Psoas muscle (tissue), 8 donors: ENCODE measurements around the gene DAPL1. TPM values are rescaled to one million over a fixed set of nuclear protein-coding genes. Genes with fewer than 3 reads are reported as not detected.
A peak's percentile ranks its signal among the peaks of the same experiment; 100 is the strongest.

ENCODE experiments used
- ATAC-seq, 4 donors: fragments of 200-7000 bp; cut with Tn5 transposase; one replicate each; pipeline ENCODE4 v1.9.1; 2020; ENCODE audit warnings: moderate library complexity in 3 of 4, mild to moderate bottlenecking in 2 of 4
- DNase-seq, 2 donors: peaks; one replicate each; pipeline ENCODE4 v3.0.0-alpha.2; 2020
- H3K27ac ChIP-seq: fragments of 200-600 bp; one replicate; pipeline ENCODE4 v1.8.0; 2022
- H3K27me3 ChIP-seq, 3 donors: fragments of 200-600 bp in 1 of 3; one replicate each; pipeline versions ENCODE4 v1.6.1 to v1.8.0; 2013 to 2022; ENCODE audit warnings: low read length in 2 of 3, mild to moderate bottlenecking in 2 of 3, moderate library complexity in 1 of 3; ENCODE audit not compliant: insufficient read depth in 3 of 3
- H3K36me3 ChIP-seq, 2 donors: fragments of 200-600 bp in 1 of 2; one replicate each; pipeline versions ENCODE4 v1.6.1 to v1.8.0; 2013 to 2022; ENCODE audit warnings: low read depth in 1 of 2, mild to moderate bottlenecking in 1 of 2, moderate library complexity in 1 of 2; ENCODE audit not compliant: insufficient read depth in 1 of 2
- H3K4me1 ChIP-seq: fragments of 200-600 bp; one replicate; pipeline ENCODE4 v1.8.0; 2022
- H3K4me3 ChIP-seq: fragments of 200-600 bp; one replicate; pipeline ENCODE4 v1.8.0; 2022; ENCODE audit warnings: mild to moderate bottlenecking
- H3K9me3 ChIP-seq: fragments of 200-600 bp; one replicate; pipeline ENCODE4 v1.8.0; 2022
- CTCF ChIP-seq: fragments of 200-600 bp; IDR thresholded peaks from one replicate; pipeline ENCODE4 v1.8.0; 2022; ENCODE audit warnings: antibody characterized with exemption
- WGBS, 3 donors: extraction: QIAGEN DNeasy Blood & Tissue Kit; methylation state at CpG; one replicate each; pipeline versions ENCODE4 v1.1.6 to v1.1.7; 2013; 5-methylcytosine and 5-hydroxymethylcytosine counted together
- intact Hi-C, 2 donors: fragments of 100-400 bp; cut with DNase I; formaldehyde crosslinking; loops; one replicate each; pipeline versions ENCODE4 v1.11.0 to v1.14.2; 2022
- polyA plus RNA-seq, 3 donors: library from polyadenylated mRNA; stranded (reverse); fragments of 200-250 nt; gene quantifications; one replicate each; pipeline ENCODE4 v1.2.3, GENCODE V29; 2013
- total RNA-seq, 4 donors: library from RNA; stranded (reverse); fragmentation: NEBNext Ultra II Directional in 2 of 4; extraction: Animal tissue kit (Norgen Biotek cat#: 25700) in 2 of 4; gene quantifications; one replicate each; pipeline versions ENCODE4 v1.2.1 to v1.2.4, GENCODE V29; 2021 to 2023
- donor health status: healthy with polysubstance abuse.
- donor health status: DM: no; HTN: no; CAD: no; lungs with moderate emphysema.
- donor health status: Bipolar disorder and iron deficiency.
- donor health status: healthy.
- donor health status: DM: yes; HTN: yes; CAD: no.
- donor health status: DM: no; HTN: no; CAD: no.
- donor health status: DM: no; HTN: no; CAD: no.
- donor health status: DM: yes; HTN: yes; CAD: no.

DAPL1 gene
- total and polyA plus RNA-seq, 7 donors: not detected

GRCh38 chr2:158748926-158749590 is 46.1 kb upstream of the DAPL1 start:
- no peaks in the 10 kb centered on the region for H3K4me1 ChIP-seq
- no peaks in the 10 kb centered on the region for H3K36me3 ChIP-seq
- no peak overlapping the region for H3K27ac ChIP-seq
- no peaks in the 10 kb centered on the region for H3K9me3 ChIP-seq
- no peak for DNase-seq
- no peak for ATAC-seq
- WGBS, 3 donors: 25 to 37% (median 28%) methylated on average over 2 of the region's 2 CpGs
- intact Hi-C loops: no loop called here
- TF ChIP-seq CTCF: no peak
- H3K4me3 ChIP-seq: no peak overlapping the region
- peaks cover 0 to 4% (median 1%) of the 10 kb centered on the region in 3 donors for H3K27me3 ChIP-seq

GRCh38 chr2:158750458-158751125 is 44.5 kb upstream of the DAPL1 start:
- intact Hi-C loops: loop anchor here (5.0 to 10.0 kb wide), 6 partner anchors 293 to 1258 kb away; partner anchors contain the start of genes CCDC148 (in 2 of the 2), PKP4 (in 2 of the 2) and ACVR1 (in 1 of the 2)
- Histone ChIP-seq H3K4me1 (no peaks in the 10 kb centered on the region), H3K4me3 (no peak overlapping the region), H3K27me3 (peaks cover 0 to 4% (median 0%) of the 10 kb centered on the region in 3 donors), H3K36me3 (no peaks in the 10 kb centered on the region), H3K27ac (no peak overlapping the region), H3K9me3 (no peaks in the 10 kb centered on the region)
- 78 to 85% (median 81%) methylated on average over 5 of the region's 5 CpGs for WGBS, 3 donors
- no peak for ATAC-seq
- DNase-seq: no peak
- no peak for TF ChIP-seq CTCF

- Histone ChIP-seq H3K4me3 (peak overlapping the region; percentile 57), H3K4me1 (no peaks in the 10 kb centered on the region), H3K27ac (no peak overlapping the region), H3K9me3 (peaks cover 7% of the 10 kb centered on the region), H3K36me3 (no peaks in the 10 kb centered on the region), H3K27me3 (no peaks in the 10 kb centered on the region)
- intact Hi-C loops: loop anchor here (5.0 to 10.0 kb wide), 6 partner anchors 297 to 1262 kb away; partner anchors contain the start of genes CCDC148 (in 2 of the 2), PKP4 (in 2 of the 2) and ACVR1 (in 1 of the 2)
- no peak for DNase-seq
- ATAC-seq: peak; percentile 83 to 95 (median 84)
- TF ChIP-seq CTCF: peak; percentile 90
- WGBS, 3 donors: 12 to 14% (median 13%) methylated on average over 14 of the region's 14 CpGs
Observed at GRCh38 chr2:158753641-158754611, 41.2 kb upstream of the DAPL1 start.

GRCh38 chr2:158755310-158756087 is 39.6 kb upstream of the DAPL1 start:
- ATAC-seq: no peak
- no peak overlapping the region for H3K4me3 ChIP-seq
- H3K27me3 ChIP-seq: no peaks in the 10 kb centered on the region
- no peaks in the 10 kb centered on the region for H3K36me3 ChIP-seq
- peaks cover 7% of the 10 kb centered on the region for H3K9me3 ChIP-seq
- no peak overlapping the region for H3K27ac ChIP-seq
- intact Hi-C loops: loop anchor here (10.0 kb wide), 3 partner anchors 301 to 881 kb away; partner anchors contain the start of genes ACVR1 (in 1 of the 2), CCDC148 (in 1 of the 2) and PKP4 (in 1 of the 2)
- 66 to 70% (median 67%) methylated on average over 8 of the region's 8 CpGs for WGBS, 3 donors
- no peak for TF ChIP-seq CTCF
- no peak for DNase-seq
- H3K4me1 ChIP-seq: no peaks in the 10 kb centered on the region
